Omental fat pad (tissue), 4 donors: ENCODE measurements around the gene EDIL3. TPM values are rescaled to one million over a fixed set of nuclear protein-coding genes. Genes with fewer than 3 reads are reported as not detected.

ENCODE experiments used
- ATAC-seq: fragments of 150-250 bp; one replicate; pipeline ENCODE4 v1.9.1; 2016; ENCODE audit warnings: mild to moderate bottlenecking, moderate library complexity; ENCODE audit not compliant: low FRiP score
- DNase-seq: peaks from one replicate; pipeline ENCODE4 v3.0.0-alpha.2; 2019; ENCODE audit warnings: low spot score
- total RNA-seq, 4 donors: library from RNA; depleted of rRNA; stranded (reverse); fragments of >200 nt; gene quantifications; one replicate each; pipeline ENCODE4 v1.1.0, GENCODE V29; 2016
- TF ChIP-seq, protein P1 (sequence below), 3 donors: fragments of 450-650 bp; IDR thresholded peaks; one replicate each; pipeline ENCODE4 v1.5.1; 2016 to 2017; ENCODE audit warnings: antibody characterized with exemption in 3 of 3, mild to moderate bottlenecking in 3 of 3, moderate library complexity in 2 of 3

The EDIL3 gene
- total RNA-seq, 4 donors from 2014 or later: 2.3 to 22.4 (median 4.2) TPM

DNA sequence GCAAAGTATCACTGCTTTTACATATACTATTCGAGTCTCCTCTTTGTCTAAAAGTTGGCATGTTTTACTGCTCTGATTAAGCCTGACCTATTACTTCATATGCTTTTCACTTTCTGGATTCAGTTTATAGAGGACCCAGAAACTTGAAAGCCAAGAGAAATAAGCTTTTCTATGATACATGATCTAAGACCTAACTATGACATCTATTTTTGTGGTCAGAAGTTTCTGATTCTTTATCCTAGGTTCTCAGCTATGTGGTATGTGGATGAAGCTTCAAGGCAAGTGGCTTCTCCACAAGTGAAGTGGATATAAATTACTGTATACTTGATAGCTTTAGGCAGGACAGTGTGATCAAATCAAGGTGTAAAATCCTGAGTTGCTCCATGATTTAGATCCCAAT is 6.3 kb downstream of the EDIL3 start:
- ATAC-seq (no peak), DNase-seq (no peak)
- TF ChIP-seq, protein P1, sequence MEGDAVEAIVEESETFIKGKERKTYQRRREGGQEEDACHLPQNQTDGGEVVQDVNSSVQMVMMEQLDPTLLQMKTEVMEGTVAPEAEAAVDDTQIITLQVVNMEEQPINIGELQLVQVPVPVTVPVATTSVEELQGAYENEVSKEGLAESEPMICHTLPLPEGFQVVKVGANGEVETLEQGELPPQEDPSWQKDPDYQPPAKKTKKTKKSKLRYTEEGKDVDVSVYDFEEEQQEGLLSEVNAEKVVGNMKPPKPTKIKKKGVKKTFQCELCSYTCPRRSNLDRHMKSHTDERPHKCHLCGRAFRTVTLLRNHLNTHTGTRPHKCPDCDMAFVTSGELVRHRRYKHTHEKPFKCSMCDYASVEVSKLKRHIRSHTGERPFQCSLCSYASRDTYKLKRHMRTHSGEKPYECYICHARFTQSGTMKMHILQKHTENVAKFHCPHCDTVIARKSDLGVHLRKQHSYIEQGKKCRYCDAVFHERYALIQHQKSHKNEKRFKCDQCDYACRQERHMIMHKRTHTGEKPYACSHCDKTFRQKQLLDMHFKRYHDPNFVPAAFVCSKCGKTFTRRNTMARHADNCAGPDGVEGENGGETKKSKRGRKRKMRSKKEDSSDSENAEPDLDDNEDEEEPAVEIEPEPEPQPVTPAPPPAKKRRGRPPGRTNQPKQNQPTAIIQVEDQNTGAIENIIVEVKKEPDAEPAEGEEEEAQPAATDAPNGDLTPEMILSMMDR (IDR thresholded peaks at IDR 0.05): no peak

- DNase-seq: no peak
- ATAC-seq: no peak
- TF ChIP-seq, protein P1 (IDR thresholded peaks at IDR 0.05): no peak
Observed at GRCh38 chr5:84376346-84376745, 8.3 kb downstream of the EDIL3 start.

- DNase-seq (no peak), ATAC-seq (no peak)
- TF ChIP-seq, protein P1 (IDR thresholded peaks at IDR 0.05): no peak
Observed at GRCh38 chr5:84374568-84374967, 10.1 kb downstream of the EDIL3 start.

- ATAC-seq (no peak), DNase-seq (no peak)
- TF ChIP-seq, protein P1 (IDR thresholded peaks at IDR 0.05): no peak
Observed at GRCh38 chr5:84373506-84373905, 11.2 kb downstream of the EDIL3 start.

GRCh38 chr5:84372066-84372695 is 12.5 kb downstream of the EDIL3 start:
- DNase-seq (no peak), ATAC-seq (no peak)
- TF ChIP-seq, protein P1 (IDR thresholded peaks at IDR 0.05): no peak

GRCh38 chr5:84370176-84370575 is 14.5 kb downstream of the EDIL3 start:
- TF ChIP-seq, protein P1 (IDR thresholded peaks at IDR 0.05): no peak
- DNase-seq: no peak
- ATAC-seq: no peak

DNA sequence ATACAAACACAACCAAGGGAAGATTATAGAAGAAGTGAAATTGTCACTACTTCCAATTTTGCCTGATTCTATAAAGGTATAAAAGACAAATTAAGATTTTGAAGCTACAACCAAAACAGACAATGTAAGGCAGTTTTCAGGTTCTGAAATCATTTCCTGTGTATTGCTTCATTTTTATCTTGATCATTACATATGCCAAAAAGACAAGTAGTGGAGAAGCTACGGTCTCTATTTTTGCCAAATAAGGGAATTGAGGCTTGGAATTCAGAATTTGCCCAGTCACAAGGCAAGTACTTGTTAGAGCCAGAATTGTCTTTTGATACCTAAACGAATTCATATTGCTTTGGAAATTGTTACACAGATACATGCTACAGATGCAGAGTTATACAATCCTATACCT is 20.6 kb downstream of the EDIL3 start:
- DNase-seq: no peak
- ATAC-seq: no peak
- TF ChIP-seq, protein P1 (IDR thresholded peaks at IDR 0.05): no peak
